T-helper 22 cell (primary cell): ENCODE results near the gene FAM81A.
"Not testable (repeated sequence)": the region's sequence is repeated elsewhere in the genome, so short reads cannot be mapped to it uniquely, and the experiment has no call there.

ENCODE experiments used
- DNase-seq: peaks from one replicate; pipeline ENCODE4 v3.0.0-alpha.2; 2020; ENCODE audit warnings: low read depth

Gene FAM81A

DNA sequence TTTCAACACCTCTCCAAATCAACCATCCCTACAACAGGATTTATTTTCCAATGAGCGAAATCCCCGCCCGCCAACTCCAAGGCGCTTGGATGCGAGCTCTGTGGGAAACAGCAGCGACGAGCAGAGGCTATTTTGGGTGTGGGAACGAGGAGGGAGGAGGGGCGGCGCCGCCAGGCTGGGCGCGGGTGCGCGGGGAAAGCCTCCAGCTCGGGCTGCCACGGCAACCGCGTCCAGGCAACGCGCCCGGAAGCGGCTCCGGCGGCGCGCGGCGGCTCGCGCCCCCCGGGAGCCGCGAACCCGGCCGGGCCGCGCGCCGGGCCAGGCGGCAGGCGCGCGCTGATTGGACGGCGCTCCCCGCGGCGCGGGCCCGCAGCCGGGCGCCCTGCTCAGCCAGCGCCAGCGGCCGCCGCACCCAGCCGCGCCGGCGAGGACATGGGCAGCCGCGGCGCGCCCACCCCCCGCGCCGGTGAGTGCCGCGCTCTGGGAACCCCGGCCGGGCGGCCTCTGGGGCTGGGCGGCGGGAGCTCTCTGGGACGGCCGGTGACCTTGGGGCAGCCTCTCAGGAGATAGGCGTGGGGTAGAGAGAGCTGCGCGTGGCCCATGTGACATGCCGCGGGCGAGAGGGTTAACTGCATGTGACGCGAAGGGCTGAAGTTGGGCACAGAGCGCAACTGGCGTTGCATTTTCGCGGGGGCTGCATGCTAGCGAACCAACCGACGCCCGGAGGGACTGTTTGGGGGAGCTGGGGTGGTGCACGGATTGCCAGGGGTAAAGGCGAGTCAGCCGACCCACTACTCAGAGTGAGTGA, at the start of gene FAM81A:
FAM81A (plus strand) TSS at position 370 of the 808 bp plus-strand sequence. CDS start 20,441 bp downstream, outside the sequence.
- no peak for DNase-seq

DNA sequence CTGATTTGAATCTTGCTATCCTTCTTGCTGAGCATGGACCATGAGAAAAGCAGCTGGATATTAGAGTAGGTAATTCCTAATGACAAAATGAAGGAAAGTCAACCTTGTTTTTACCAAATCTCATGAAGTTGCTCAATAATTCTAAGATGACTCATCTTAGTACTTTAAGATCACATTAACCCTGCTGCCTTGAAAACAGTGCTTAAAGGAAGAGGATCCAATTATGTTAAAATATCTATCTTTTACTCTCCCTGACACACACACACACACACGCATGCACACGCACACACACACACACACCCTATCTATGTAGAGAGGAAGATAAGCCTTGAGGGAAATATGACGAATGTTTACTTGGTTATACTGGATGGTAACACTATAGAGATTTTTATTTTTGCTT, 49.3 kb upstream of the FAM81A start:
- no peak for DNase-seq

DNA sequence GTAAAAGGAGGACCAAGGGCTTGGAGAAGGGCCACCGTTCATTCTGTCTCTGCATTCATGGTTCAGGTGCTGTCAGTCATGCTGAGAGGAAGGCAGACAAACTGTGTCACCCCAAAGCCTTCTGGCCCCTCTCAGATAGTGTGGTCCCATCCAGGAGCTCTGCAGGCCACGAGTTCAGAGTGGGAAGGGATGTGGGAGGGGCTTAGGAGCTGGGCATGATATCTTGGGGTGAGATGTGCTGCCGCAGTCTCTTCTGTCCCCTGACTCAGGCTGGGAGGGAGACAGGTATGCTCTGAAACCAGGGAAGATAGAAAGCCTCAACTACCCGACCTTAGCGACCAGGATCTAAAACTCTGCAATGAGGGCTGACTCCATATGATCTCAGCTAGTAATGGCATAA, 45.7 kb upstream of the FAM81A start:
- no peak for DNase-seq

DNA sequence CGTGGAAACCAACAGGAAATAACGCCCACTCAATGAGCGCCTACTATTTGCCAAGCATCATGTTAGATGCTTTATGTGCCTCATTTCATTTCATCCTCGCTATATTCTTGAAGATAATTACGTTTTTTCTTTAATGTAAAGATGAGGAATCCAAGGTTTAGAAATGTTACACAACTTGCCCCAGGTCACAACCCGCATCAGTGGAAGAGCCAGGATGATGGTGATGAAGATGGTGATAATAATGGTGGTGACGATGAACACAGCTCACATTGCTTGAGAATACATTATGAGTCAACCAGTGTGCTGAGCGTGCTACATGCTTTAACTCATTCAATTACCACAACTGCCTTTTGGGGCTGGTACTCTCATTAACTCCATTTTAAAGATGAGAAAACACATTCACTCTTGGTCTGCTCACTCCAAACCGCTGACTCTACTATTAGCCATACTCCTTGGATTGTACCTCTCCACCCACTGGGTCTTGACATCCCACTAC, 43.8 kb upstream of the FAM81A start:
- no peak for DNase-seq

DNA sequence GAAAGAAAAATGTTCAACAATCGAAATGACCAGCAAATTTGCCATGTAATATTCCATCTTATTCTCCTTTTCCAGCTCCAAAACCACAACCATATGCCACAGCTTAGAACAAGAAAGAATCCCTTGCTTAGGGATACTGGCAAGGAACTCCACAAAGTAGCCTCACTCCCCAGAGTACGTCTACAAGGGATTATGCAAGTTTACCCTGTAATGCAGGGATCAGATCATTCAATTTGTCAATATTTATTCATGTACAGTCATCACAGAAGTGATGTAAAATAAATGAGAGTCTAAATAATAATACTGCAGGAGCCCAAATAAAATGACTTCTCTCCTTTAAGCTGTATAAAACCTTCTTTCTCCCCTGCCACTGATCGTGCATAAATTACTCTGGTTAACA, 41.8 kb upstream of the FAM81A start:
- no peak for DNase-seq

DNA sequence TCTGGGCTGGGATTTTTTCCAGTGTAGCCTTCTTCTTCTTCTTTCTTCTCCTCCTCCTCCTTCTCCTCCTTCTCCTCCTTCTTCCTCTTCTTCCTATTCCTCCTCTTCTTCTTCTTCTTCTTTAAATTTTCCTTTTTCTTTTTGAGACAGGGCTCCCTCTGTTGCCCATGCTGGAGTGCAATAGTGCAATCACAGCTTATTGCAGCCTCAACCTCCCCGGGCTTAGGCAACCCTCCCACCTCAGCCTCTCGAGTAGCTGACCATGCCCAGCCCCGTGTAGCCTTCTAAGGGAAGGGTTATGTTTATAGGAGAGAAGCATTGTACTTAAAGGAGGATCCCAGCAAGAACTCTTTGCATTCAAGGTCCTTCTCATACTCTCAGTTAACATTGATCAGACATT, 41.3 kb upstream of the FAM81A start:
- DNase-seq, result no peak

DNA sequence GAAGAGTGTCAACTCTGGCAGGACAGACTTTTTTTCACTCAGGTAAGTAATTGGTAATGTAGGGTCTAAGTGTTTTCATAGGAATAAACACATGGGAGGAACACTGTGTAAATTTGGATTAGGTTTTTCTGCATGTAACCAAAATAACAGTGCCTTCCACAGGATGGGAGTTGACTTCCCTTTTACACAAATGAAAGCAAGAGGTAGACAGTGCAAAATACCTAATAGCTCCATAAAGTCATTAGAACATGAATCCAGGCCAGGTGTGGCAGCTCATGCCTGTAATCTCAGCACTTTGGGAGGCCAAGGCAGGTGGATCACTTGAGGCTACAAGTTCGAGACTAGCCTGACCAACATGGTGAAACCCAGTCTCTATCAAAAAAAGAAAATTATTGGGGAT, 39.8 kb upstream of the FAM81A start:
- no peak for DNase-seq

DNA sequence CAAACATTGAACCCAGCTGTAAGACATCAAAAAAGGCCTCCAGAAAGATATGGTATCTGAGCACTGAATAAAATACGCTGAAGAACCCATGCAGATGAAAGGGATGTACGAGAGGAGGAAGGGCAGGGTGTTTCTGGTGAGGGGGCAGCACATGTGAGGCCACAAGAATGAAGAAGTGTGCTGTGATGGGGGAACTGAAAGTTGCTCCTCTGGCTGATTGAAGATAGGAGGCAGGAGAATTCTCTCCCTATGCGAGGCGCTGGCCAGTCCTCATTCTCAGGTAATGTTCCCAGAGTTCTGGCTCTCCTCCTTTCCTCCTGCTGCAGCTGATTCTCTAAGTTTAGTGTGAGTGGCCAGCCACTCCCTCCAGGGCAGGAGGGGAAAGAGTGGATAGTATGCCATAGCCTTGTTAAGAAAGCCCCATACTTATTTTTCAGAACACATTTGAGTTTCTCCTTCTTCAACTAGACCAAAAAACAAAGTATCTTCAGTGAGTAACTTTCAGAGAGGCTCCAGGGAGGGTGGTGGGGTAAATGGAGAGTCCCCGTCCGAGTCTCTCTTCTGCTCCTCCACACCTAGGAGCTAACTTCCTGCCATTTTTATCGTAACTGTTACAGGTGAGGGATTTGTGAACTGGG, 38.4 kb upstream of the FAM81A start:
- DNase-seq, result no peak

DNA sequence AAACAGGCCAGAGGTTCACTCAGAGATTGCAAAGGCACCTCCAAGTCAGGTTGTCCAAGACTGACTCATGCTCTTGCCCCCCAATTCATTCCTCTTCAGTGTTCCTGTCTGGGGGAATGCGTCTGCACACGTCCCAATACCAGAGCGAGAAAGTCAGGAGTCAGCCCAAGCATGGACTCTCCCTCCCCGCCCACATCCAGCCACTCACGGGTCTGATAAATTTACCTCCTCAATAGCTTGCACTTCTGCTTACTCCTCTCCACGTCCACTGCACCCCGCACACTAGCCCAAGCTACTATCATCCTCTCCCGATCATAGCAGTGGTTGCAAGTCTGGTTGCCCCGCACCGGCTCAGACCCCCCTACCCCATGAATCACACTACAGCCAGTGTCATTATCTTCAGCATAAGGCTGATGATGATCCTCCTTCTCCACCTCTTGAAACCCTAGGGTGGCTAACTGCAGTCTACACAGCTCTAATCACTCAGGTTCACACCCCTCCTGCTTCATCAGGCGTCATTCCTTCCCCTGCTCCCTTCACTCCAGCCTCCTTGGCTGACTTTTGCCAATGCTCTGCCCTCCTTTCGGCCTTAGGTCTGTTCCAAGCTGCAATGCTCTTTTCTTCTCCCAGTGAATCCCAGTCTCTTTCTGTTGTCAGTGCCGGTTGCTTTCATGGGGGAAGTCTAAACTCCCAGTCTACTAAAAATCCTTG, 37.7 kb upstream of the FAM81A start:
- no peak for DNase-seq

DNA sequence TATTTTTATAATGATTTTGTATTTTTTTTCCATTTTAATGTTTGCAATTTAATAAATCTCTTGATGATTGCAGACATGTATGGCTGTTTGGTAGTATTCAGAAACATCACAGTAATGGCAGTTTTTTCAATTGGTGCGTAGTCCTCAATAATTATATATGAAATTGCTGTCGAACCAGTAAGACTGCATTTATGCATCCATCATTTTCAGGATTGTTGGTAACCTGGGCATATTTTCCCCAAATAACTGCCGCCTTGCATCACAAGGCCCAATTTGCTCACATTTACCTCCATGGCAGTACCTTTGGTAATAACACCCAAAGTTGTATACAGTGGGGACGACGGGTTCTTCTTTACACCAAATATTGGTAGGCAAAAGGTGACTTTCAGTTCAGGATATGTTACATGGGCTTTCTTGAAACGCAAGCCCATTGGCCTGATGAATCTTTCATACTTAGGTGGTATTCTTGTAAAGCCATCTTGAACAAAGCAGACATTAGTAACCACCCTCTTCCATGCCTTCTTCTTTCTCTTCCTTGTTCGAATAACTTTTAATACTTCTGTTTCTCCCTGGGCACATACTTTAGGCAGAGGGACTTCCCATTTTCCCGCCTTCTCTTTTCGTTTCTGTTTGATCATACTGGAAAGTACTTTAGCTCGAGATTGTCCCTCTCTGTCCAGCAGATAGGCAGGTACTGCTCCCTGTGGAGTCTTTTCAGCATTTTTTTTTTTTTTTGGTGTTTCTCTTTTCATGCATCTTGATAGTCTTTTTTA, 36.7 kb upstream of the FAM81A start:
- DNase-seq, result not testable (repeated sequence)

DNA sequence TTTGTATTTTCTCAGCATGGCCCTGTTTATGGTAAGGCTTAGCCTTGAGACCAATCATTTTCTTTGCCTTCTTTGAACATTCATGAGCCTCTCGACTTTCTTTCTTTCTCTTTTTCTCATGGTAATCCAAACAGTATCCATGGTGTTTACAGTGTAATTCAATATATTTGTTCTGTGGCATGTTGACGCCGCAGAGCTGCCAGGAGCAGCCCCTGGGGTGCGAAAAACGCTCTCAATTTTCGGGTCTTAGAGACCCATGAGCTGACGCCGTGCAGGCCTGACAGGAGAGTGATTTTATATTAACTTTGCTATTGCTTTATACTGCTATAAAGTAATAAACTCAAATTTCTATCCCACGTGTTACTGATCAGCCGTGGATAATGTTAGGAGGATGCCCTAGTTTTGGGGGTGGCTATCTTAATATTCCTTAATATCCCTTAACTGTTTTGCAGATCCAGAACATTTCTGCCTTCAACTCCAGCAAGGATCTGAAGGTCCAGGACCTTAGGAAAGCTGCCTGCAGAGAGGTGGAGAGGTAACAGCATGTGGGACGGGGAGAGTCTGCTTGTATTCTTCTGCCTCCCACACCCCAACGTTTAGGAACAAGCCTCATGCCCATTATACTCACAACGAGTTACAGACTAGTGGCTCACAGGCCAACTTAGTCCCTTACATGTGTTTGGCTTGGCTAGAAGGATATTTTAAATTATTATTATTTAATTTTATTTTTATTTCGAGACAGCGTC, 36.0 kb upstream of the FAM81A start:
- no peak for DNase-seq

DNA sequence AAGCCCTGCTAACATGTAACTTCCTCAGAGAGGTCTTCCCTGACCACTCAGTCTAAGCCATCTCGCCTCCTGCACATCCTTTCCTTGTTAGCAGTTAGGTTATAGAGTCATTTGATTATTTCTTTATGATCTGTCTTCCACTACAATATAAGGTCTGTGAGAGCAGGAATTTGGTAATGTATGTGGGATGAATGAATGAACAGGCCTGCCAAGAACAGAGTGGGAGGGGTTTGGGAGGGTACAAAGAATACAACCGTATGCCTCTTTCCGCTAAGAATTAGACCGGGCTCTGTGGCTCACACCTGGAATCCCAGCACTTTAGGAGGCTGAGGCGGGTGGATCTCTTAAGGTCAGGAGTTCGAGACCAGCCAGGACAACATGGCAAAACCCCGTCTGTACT, 32.9 kb upstream of the FAM81A start:
- DNase-seq, result no peak

DNA sequence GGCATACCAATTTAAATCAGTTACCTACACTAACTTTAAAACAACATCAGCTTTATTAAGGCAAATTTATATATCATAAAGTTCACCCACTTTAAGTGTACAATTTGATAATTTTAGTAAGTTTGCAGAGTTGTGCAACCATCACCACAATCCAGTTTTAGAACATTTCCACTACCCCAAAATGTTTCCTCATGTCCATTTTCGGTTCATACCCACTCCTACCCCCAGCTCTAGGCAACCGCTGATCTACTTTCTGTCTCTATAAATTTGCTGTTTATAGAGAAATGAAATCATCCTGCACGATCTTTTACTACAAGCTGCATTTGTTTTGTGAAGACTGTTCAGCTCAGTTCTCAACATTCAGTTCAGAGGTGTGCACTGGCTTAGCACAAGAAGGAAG, 31.5 kb upstream of the FAM81A start:
- DNase-seq, result no peak

DNA sequence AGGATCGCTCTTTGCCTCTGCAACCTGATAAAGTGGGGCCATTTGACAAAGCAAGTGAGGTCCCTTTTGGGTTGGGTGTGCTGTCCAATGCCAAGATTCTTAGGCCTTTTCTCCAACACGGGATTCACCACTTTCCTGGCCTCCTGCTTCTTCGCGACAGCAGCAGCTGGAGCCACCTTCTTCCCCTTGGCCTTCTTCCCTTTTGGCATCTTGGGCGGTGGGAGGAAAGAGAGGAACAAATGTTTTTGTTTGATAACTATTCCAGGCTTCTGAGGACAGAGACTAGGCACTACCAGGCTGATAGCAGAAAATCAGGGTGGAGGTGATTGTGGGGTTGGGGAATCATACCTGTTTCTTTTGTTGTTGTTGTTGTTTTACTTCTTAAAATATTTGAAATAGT, 30.0 kb upstream of the FAM81A start:
- no peak for DNase-seq

DNA sequence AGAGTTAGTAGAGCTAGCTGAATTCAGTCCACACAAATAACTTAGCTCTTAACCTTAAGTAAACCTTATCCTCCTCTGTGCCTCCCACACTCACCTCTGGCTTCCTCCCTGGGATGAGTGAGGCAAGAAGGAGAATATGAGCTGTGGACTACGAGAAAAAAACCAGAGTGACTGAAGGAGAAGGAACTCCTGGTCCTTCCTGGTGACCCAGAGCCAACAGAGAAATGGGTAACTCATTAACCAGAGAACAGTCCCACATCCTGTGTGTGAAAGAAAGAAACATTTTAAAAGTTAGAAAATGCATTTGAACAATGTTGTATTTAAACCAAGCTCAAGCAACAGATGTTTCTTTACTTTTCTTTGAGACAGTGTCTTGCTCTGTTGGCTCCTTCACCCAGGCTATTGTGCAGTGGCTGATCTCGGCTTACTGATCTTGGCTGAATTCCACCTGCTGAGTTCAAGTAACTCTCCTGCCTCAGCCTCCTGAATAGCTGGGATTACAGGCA, 27.5 kb upstream of the FAM81A start:
- no peak for DNase-seq

DNA sequence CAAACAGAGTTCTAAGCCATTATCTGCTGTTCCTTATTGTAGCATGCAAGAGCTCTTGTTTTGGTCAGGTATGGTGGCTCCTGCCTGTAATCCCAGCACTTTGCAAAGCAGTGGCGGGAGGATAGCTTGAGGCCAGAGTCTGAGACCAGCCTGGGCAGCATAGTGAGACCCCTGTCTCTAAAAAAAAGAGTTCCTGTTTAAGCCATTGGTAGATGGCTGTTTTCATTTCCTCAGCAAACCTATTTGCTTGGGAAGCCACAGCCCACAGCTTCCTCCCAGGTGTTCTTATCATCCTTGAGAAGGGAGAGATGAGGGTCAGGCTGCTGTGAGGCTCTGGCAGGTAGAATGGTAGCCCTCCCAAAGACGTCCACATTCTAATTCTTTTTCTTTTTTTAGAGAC, 24.4 kb upstream of the FAM81A start:
- DNase-seq, result no peak

DNA sequence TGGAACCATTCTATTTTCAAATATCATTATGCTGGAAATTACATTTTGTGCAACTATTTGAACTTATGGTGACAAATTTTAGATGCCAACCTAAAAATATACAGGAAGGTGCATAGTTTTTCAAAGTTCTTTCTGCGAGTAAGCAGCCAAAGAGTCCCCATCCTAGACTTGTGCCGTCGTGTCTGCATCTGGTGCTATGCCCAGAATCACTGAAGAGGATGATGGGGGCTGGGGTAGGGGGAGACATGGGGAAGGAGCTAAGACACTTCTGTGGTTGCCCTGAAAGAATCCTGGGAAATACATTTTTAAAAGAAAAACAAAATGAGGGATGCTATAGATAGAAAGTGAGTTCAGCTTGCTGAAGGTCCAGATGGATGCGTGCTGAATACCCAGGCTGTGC, 21.2 kb upstream of the FAM81A start:
- no peak for DNase-seq

DNA sequence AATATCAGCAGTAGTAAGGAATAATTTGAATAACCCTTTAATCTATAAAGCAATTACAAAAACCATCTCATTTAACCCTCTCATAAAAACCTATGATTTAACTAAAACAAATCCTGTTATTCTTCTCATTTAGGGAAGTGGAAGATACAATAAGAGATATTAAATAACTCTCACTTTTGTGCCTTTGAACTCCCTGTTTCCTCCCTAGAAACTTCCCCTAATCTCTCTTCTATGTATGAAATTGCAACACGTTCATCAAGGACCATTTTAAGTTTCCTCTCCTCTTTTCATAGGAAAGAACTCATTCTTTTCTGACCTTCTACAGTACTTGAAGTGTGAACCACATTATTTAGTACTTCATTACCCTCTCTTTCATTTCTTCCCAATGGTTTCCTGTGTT, 18.8 kb upstream of the FAM81A start:
- no peak for DNase-seq

DNA sequence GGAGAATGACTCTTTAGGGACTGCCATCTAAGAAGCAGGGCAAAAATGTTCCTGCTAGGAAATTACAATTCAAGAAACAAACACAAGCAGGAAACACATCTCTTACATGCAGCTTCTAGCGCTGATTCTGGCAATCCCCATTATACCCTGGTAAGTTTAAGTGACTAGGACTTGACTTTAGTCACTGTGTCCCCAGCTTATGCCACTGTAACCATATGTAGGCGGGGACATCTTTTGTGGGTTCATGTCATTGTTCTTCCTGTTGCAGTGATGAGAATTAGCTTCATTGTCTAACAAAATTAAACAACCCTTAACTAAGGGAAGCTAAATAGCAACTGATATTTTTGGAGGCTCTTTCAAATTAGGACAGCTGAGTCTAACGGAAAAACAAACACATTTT, 17.9 kb upstream of the FAM81A start:
- DNase-seq, result no peak

DNA sequence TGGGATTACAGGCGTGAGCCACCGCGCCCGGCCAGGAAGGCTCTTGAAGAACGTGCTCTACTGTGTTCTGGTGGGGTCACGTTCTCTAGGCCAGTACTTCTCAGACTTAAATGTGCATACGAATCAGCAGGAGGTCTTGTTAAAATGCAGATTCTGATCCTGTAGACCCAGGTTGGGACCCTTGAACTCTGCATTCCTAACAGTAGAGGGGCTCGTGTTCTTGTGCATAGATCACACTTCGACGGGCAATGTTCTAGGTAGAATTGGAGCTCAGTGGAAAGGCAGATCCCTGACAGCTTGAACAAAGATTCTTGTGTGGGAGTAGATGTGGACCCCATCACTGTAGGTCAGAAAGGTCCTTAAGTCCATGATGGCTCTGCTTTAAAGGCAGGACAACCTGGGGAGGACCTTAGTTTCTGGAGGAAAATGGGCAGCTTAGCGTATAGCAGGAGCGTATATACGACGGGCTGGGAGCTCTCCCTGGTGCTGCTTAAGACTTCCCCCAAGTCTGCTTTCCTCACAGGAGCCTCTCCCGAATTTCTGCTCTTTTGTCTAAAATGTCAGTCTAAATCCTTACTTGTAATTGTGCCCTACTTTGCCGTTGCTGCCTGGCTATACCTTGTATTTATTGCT, 16.9 kb upstream of the FAM81A start:
- DNase-seq, result no peak

DNA sequence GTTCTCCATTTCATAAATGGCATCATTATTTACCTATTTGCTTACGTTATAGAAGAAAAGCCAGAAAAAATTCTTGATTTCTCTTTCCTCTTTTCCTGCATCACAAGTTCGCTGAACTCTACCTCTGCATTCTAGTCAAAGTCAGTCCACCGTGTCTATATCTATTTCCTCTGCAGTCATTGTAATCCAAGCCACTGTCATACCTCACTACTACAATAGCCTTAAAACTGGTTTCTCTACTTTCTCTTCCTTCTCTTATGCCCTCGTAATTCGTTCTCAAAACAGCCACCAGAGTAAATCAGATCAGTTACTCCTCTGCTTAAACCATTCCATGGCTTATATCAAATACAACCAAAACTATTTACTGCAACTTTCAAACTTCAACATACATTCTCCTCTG, 13.4 kb upstream of the FAM81A start:
- no peak for DNase-seq
